ENCODE measurements around the gene SAMM50. TPM values are rescaled to one million over a fixed set of nuclear protein-coding genes. Genes with fewer than 3 reads are reported as not detected.

The SAMM50 gene
- total and polyA plus RNA-seq, 2 donors (not counting 3 experiments of a cell fraction or from before 2014, with no cell fraction given) = 42.9 to 56.2 TPM

- no peak overlapping the region for H3K9ac ChIP-seq (replicated peaks; ENCODE audit: extremely low read depth, insufficient read depth, low read length)
- no TSS peak for BruUV-seq (replicated peaks)
- no peak for FAIRE-seq
- dilution Hi-C loops (cut with MboI; ENCODE audit: extremely low pct_ligation_motif_present, low sequenced_read_pairs) (no loop called here), intact Hi-C loops (cut with micrococcal nuclease) (no loop called here)
- H3K9me3 ChIP-seq (replicated peaks; ENCODE audit: control insufficient read depth, insufficient read depth, low read length) = no peaks in the 10 kb centered on the region
- no peak overlapping the region for H3K27ac ChIP-seq (ENCODE audit: insufficient read depth, low read depth, low read length)
- CTCF ChIA-PET = no interaction called here
- H2AFZ ChIP-seq (ENCODE audit: low read depth, low read length) = no peak overlapping the region
- H4K20me1 ChIP-seq (replicated peaks; ENCODE audit: control insufficient read depth, extremely low read depth, insufficient read depth, low read length) = no peaks in the 10 kb centered on the region
- H3K36me3 ChIP-seq (ENCODE audit: control insufficient read depth in 2 of 2, extremely low read depth in 1 of 2, insufficient read depth in 2 of 2, low read length in 2 of 2) = peaks cover 10 to 58% of the 10 kb centered on the region in 2 experiments
- no peaks in the 10 kb centered on the region for H3K27me3 ChIP-seq (ENCODE audit: control insufficient read depth in 2 of 2, insufficient read depth in 2 of 2, low read length in 2 of 2)
- TF ChIP-seq JUN (IDR thresholded peaks at IDR 0.05; ENCODE audit: borderline replicate concordance, insufficient read depth, insufficient read length, low read depth) (no peak), POLR2AphosphoS5 (IDR thresholded peaks at IDR 0.05; ENCODE audit: insufficient read depth, low read depth, low read length) (no peak), MAX (IDR thresholded peaks at IDR 0.05; ENCODE audit: insufficient read depth, insufficient read length) (no peak), FOS (IDR thresholded peaks at IDR 0.05; ENCODE audit: borderline replicate concordance, insufficient read depth, low read length) (no peak), CTCF (IDR thresholded peaks at IDR 0.05; ENCODE audit: extremely low read depth in 1 of 2, insufficient read depth in 1 of 2, low read depth in 1 of 2, low read length in 2 of 2) (no peak), POLR2A (IDR thresholded peaks at IDR 0.05; ENCODE audit: low read depth, low read length) (no peak), MYC (IDR thresholded peaks at IDR 0.05; ENCODE audit: low read depth, low read length) (no peak), GATA2 (IDR thresholded peaks at IDR 0.05; ENCODE audit: insufficient read depth, insufficient read length, low read depth, low read length) (no peak), EZH2 (IDR thresholded peaks at IDR 0.05; ENCODE audit: borderline replicate concordance, low read depth, low read length, severe bottlenecking) (no peak)
- POLR2A ChIA-PET = no interaction called here
- H3K4me2 ChIP-seq (ENCODE audit: insufficient read depth, low read length) = no peak overlapping the region
- no peak overlapping the region for H3K4me3 ChIP-seq (replicated peaks in 1 of 3; ENCODE audit: insufficient read depth in 1 of 3, low read depth in 1 of 3, low read length in 3 of 3)
- H3K9me1 ChIP-seq (replicated peaks; ENCODE audit: control insufficient read depth, extremely low read depth, insufficient read depth, low read length) = no peaks in the 10 kb centered on the region
- H3K4me1 ChIP-seq (ENCODE audit: control insufficient read depth, extremely low read depth, insufficient read depth, low read length) = no peaks in the 10 kb centered on the region
- H3K79me2 ChIP-seq (ENCODE audit: control insufficient read depth, insufficient read depth, low read length) = no peaks in the 10 kb centered on the region
- DNase-seq (ENCODE audit: low read depth, low spot score) = no peak
Measured at GRCh38 chr22:43972931-43973462, 17.8 kb downstream of the SAMM50 start.

Measured in endothelial cell of umbilical vein (primary cell).